Cerebellar cortex (tissue), 1 donor: ENCODE data around the gene ACBD6.
"Not testable (repeated sequence)": the region's sequence is repeated elsewhere in the genome, so short reads cannot be mapped to it uniquely, and the experiment has no call there.

Experiments used
- DNase-seq: peaks from one replicate; pipeline ENCODE4 v3.0.0-alpha.2; 2015; ENCODE audit warnings: low spot score

Gene ACBD6

GRCh38 chr1:180502361-180503279 is at the start of gene ACBD6:
TSS of gene ACBD6 (minus strand) at chr1:180502577. CDS start at chr1:180502266, 311 bp downstream.
- peak; percentile 86 for DNase-seq

GRCh38 chr1:180551997-180552396 is 49.6 kb upstream of the ACBD6 start:
- no peak for DNase-seq

- no peak for DNase-seq
Measured at GRCh38 chr1:180550241-180550640, 47.9 kb upstream of the ACBD6 start.

- DNase-seq, result not testable (repeated sequence)
Measured at GRCh38 chr1:180549770-180550169, 47.4 kb upstream of the ACBD6 start.

DNA sequence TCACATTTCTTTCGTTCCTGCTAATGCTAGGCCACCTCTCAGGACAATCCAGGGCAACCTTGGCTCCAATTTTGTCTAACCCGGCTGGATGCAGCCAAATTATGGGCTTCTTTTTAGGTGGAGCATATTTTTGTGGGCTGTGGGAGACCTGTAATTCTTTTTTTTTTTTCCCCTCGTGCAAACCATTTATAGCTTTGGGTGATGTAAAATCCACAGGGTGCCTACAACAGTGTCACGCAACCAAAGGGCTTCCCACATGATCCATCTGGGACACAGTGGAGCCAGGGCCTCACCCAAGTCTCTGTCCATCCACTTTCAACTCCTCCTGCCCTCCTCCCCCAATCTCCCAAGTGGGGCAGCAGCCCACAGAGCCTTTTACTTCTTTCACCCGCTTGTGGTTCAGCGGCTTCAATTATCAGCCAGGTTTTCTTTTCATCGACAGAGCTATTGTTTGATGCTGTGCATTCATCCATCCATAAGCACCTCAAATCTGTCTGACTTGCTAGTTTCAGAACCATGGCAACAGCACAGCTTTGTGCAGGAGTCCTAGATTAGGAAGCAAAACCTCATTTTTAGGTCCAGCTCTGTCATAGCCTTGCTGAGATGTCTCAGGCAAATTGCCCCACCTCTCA is 46.4 kb upstream of the ACBD6 start:
- no peak for DNase-seq

GRCh38 chr1:180545991-180546390 is 43.6 kb upstream of the ACBD6 start:
- no peak for DNase-seq

DNA sequence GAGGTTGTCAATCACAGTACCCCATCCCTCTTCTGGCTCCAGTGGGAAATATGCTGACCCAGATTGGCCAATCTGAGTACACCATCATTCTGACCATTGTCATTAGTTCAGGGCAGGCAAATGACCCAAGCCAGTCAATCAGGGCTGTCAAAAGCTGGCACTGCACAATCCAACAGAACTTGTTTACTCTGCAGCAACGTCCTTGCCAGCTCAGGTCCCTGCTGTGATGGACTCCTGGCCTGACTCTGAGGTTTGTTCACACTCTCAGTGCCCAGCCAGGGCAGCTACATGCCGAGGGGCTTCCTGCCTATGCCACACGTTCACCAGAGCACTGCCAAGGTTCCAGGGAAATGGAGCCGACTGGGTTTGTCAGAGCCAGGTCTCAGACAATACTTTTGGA is 41.7 kb upstream of the ACBD6 start:
- no peak for DNase-seq

DNA sequence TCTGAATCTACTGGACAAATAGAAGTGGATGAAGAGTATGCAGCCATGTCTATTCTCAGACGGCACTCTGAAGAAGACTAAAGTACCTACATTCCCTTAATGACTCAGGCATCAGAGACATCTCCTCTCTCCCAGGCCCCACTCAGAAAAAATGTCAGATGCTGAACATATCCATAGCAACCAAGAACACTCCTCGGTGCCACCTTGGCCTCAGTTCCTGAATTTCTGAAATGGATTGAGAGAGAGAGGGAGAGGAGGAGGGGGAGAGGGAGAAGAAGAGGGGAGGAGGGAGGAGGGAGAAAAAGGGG is 40.4 kb upstream of the ACBD6 start:
- no peak for DNase-seq

DNA sequence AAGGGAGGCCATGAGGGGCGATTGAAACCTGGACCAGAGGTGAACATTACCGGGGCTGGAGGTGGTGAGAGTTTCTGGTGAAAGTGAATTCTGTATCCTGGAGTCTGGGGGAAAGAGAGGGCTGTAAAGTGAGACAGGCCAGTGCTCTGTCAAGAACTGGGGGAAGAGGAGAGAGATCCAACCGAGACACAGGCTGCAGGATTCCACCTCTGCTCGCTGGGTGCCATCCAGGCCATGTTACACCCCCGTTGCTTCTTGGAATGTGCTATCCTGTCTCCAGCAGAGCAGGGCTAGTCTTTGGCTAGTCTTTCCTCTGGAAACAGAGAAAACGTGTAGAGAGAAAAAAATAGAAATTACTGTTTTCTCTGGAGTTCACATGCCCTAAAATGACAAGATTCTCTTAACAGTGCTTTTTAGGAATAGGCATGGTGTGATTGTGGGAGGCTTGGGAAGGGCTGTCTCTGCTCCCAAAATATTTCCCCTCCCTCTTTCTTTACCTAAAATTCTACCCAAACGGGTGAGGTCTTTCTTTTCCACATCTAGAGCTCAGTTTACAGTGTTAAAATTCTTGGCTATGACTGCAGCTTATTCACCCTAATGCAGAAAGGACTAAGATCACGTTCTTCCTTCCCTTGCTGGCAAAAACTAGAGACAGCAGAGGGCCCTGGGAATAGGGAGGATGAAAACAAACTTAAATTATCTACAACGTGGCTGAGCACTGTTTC is 39.9 kb upstream of the ACBD6 start:
- peak; percentile 30 for DNase-seq

- DNase-seq, result no peak
Measured at GRCh38 chr1:180540697-180541594, 38.6 kb upstream of the ACBD6 start.

DNA sequence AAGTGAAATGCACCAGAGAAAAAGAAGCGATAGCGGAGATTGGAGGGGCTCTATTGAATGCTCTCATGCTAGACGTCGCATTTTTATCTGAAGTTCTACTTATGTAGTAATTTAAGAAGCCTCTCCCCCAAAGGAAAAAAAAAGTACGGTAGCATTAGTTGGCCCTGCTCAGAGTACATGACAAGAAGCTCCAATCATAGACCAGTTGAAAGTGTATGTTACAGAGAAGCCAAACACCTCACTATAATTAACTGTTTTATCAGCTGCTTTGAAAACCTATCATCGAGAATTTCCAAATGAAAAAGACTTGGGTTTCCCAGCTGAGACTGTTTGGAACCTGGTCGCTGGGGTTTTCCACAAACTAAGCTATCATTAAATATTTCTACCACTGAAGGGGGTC is 36.8 kb upstream of the ACBD6 start:
- DNase-seq, result no peak

- no peak for DNase-seq
Measured at GRCh38 chr1:180536821-180537372, 34.5 kb upstream of the ACBD6 start.

GRCh38 chr1:180535418-180535999 is 33.1 kb upstream of the ACBD6 start:
- no peak for DNase-seq

- DNase-seq, result peak; percentile 48
Measured at GRCh38 chr1:180534214-180534613, 31.8 kb upstream of the ACBD6 start.

- peak; percentile 59 for DNase-seq
Measured at GRCh38 chr1:180533266-180533987, 31.1 kb upstream of the ACBD6 start.

DNA sequence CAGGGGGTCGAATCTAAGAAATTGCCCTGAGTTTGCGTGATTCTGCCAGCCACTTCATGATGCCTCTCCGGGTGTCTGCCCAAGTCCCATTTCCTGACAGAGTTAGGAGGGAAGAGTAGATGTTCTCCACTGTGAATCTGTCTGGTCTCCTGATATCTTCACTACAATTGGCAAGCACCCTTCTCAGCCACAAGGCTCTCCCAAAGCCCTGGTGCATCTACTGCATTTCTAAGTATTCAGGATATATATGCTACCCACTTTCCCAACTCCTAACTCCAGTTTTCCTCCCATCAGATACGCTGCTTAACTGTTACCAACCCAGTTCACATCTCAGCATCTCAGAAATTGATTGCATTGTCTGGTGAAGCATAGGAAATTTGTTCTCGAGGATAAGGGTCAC is 30.5 kb upstream of the ACBD6 start:
- no peak for DNase-seq

DNA sequence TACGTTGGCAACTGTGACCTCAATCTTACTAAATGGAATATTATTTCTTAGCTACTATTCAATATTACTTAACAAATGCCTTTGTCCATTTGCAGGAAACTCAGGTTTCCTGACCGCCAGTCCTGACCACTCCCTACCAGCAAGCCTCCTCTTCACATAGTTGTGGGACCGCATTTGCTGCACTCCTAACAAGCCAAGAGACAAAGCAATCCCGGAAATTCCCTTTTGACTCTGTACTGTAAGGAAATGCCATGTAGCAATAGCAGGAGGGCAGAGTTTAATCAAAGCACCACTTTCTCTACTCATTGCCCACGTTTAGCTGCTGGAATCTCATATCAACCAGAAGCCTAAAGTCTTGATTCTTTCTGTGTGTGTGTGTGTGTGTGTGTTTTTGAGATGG is 28.1 kb upstream of the ACBD6 start:
- DNase-seq, result no peak

DNA sequence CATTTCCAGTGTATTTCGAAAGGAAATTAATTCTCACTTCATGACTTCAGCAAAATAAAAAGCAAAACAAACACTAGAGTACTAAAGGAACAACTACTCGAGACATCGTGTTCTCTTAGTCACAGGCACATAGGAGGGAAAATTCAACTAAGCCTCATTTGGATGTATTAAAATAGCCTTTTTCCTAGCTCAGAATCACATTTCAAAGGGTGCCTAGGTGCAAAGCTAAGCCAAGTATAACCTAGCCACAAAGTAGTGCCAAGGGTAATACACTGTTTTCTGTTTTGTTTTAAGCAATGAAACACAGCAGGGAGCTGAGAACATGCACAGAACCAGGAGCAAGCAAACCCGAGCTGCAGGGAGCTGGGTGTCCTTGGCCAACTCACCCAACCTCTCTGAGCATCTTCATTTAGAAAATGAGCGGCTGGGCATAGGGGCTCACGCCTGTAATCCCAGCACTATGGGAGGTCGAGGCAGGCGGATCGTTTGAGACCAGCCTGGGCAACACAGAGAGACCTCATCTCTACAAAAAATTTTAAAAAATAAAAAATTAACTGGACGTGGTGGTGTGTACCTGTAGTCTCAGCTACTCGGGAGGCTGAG is 26.6 kb upstream of the ACBD6 start:
- DNase-seq, result no peak

GRCh38 chr1:180527101-180527669 is 24.8 kb upstream of the ACBD6 start:
- no peak for DNase-seq

DNA sequence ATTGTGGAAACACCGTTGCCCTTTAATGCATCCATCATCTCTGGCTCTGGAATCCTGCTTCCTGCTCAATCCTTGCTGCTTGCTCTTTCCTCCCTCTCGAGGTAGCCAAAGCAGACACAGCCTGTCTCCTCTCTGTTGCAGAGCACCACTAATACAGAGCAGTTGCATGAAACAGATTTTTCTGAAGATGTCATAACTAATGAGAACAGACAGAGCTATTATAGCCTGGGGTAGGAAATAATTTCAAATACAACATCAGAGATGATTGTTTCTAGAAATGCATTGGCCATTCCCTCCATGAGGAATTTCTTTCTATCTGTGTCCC is 23.3 kb upstream of the ACBD6 start:
- no peak for DNase-seq
